ENCODE data around the gene SIMC1. TPM values are rescaled to one million over a fixed set of nuclear protein-coding genes. Genes with fewer than 3 reads are reported as not detected.
A peak's percentile ranks its signal among the peaks of the same experiment; 100 is the strongest.

Gene SIMC1
- total RNA-seq, 1 experiment from 2014 or later = 19.2 TPM

DNA sequence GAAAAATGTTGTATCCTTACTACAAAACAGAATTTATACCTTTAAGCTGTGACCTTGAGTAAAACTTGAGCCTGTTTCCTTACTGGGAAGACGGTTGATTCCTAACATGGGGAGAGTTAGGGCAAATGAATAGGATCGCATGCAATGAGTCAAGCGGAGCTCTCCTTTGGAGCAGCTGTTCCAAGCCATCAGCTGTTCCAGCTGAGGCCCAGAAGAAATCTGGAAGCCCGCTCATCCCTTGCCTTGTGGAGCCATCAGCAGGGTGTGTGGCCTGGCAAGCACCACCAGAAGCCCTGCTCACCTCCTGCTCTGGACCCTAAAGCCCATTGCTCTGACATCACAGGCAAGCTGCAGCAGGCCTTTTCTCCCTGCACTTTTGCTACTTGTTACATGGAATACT lies 115.3 kb downstream of the SIMC1 start:
- CTCF ChIA-PET = no interaction called here
- intact Hi-C loops (cut with micrococcal nuclease; ENCODE audit: unreplicated experiment) = no loop called here
- BruUV-seq (replicated peaks) = no TSS peak

GRCh38 chr5:176355400-176356178 lies 117.4 kb downstream of the SIMC1 start:
- ChIA-PET CTCF (interaction anchor here (0.7 kb wide), 1 partner anchor 13 kb away, joined by 3 read pairs; no protein-coding TSS in a partner anchor), POLR2A (interaction anchor here (0.6 kb wide), 1 partner anchor 1749 kb away, joined by 3 read pairs; no protein-coding TSS in a partner anchor)
- TF ChIP-seq TCF7L2 (IDR thresholded peaks at IDR 0.05; ENCODE audit: low read depth, low read length) = no peak
- no peak for TF ChIP-seq REST (IDR thresholded peaks at IDR 0.05; ENCODE audit: insufficient read depth in 1 of 2, low read depth in 2 of 2, low read length in 1 of 2)
- TF ChIP-seq CTCF (IDR thresholded peaks at IDR 0.05) = no peak
- TF ChIP-seq SIN3A (IDR thresholded peaks at IDR 0.05; ENCODE audit: borderline replicate concordance, insufficient read depth, low read depth, low read length) = no peak
- no peak for TF ChIP-seq POLR2AphosphoS5 (IDR thresholded peaks at IDR 0.05; ENCODE audit: low read depth, low read length)
- Histone ChIP-seq H3K27me3 (ENCODE audit: control insufficient read depth, insufficient read depth, low read length) (no peaks in the 10 kb centered on the region), H3K36me3 (ENCODE audit: control insufficient read depth, insufficient read depth, low read length) (peaks cover 22% of the 10 kb centered on the region), H3K4me3 (ENCODE audit: low read depth in 2 of 2, low read length in 2 of 2) (no peak overlapping the region), H3K27ac (ENCODE audit: low read length) (no peak overlapping the region), H3K9me3 (ENCODE audit: control insufficient read depth, insufficient read depth, low read depth, low read length) (no peaks in the 10 kb centered on the region), H3K4me1 (ENCODE audit: control insufficient read depth, insufficient read depth, low read length) (peaks cover 7% of the 10 kb centered on the region)
- DNase-seq (ENCODE audit: low read depth, low spot score) (no peak), ATAC-seq (peak; percentile 73; the same call in 1 of the 2 replicates)
- intact Hi-C loops (cut with micrococcal nuclease; ENCODE audit: unreplicated experiment) (no loop called here), in situ Hi-C loops (cut with HindIII; ENCODE audit: low pct_unique_long_range_greater_than_20kb, low sequenced_read_pairs) (no loop called here)
- BruUV-seq (replicated peaks) = no TSS peak

More for the DNA sequence above, 115.3 kb downstream of the SIMC1 start:
- DNase-seq (ENCODE audit: low read depth, low spot score) (no peak), ATAC-seq (no peak)
- Histone ChIP-seq H3K4me3 (ENCODE audit: low read depth in 2 of 2, low read length in 2 of 2) (no peak overlapping the region), H3K36me3 (ENCODE audit: control insufficient read depth, insufficient read depth, low read length) (peaks cover 19% of the 10 kb centered on the region), H3K27me3 (ENCODE audit: control insufficient read depth, insufficient read depth, low read length) (no peaks in the 10 kb centered on the region), H3K9me3 (ENCODE audit: control insufficient read depth, insufficient read depth, low read depth, low read length) (no peaks in the 10 kb centered on the region), H3K27ac (ENCODE audit: low read length) (no peak overlapping the region), H3K4me1 (ENCODE audit: control insufficient read depth, insufficient read depth, low read length) (no peaks in the 10 kb centered on the region)
- in situ Hi-C loops (cut with HindIII; ENCODE audit: low pct_unique_long_range_greater_than_20kb, low sequenced_read_pairs) = no loop called here
- TF ChIP-seq POLR2AphosphoS5 (IDR thresholded peaks at IDR 0.05; ENCODE audit: low read depth, low read length) (no peak), CTCF (IDR thresholded peaks at IDR 0.05) (no peak), REST (IDR thresholded peaks at IDR 0.05; ENCODE audit: insufficient read depth in 1 of 2, low read depth in 2 of 2, low read length in 1 of 2) (no peak), TCF7L2 (IDR thresholded peaks at IDR 0.05; ENCODE audit: low read depth, low read length) (no peak), SIN3A (IDR thresholded peaks at IDR 0.05; ENCODE audit: borderline replicate concordance, insufficient read depth, low read depth, low read length) (no peak)
- POLR2A ChIA-PET = no interaction called here

Measured in Panc1 (cell line).